SU-DHL-6 (cell line): ENCODE results near the gene CTU2.
A peak's percentile ranks its signal among the peaks of the same experiment; 100 is the strongest.

Source experiments
- H2AFZ ChIP-seq: fragments of 200-600 bp; sonication (generic); 2 replicates; pipeline ENCODE4 v1.6.1; 2014; ENCODE audit warnings: low read depth, mild to moderate bottlenecking, moderate library complexity, mixed read lengths, antibody characterized with exemption, low read length; ENCODE audit not compliant: severe bottlenecking
- H3F3A ChIP-seq: fragments of 200-600 bp; shearing (Covaris generic); 2 replicates; pipeline ENCODE4 v1.6.0; 2016; ENCODE audit warnings: antibody characterized with exemption, mild to moderate bottlenecking; ENCODE audit not compliant: insufficient read depth
- H3K27ac ChIP-seq: fragments of 200-600 bp; sonication (generic); 2 replicates; pipeline ENCODE4 v1.5.1; 2016; ENCODE audit warnings: low read depth, mild to moderate bottlenecking, low read length, moderate library complexity, mixed read lengths
- H3K27me3 ChIP-seq: fragments of 200-600 bp; sonication (generic), shearing (Covaris generic); 2 replicates; pipeline ENCODE4 v1.6.0; 2014; ENCODE audit warnings: mild to moderate bottlenecking, low read length
- H3K36me3 ChIP-seq: fragments of 200-600 bp; sonication (generic); 2 replicates; pipeline ENCODE4 v1.6.1; 2014; ENCODE audit warnings: mild to moderate bottlenecking, low read length, mixed read lengths
- H3K4me2 ChIP-seq: fragments of 300-600, 200-600 bp; shearing (Covaris generic), sonication (generic); 2 replicates; pipeline ENCODE4 v1.6.0; 2014; ENCODE audit warnings: low read length, low read depth, mild to moderate bottlenecking; ENCODE audit not compliant: poor library complexity, severe bottlenecking
- H3K4me3 ChIP-seq: fragments of 200-600 bp; sonication (generic); 2 replicates; pipeline ENCODE4 v1.5.1; 2014; ENCODE audit warnings: antibody characterized with exemption, low read length, mild to moderate bottlenecking, mixed read lengths; ENCODE audit not compliant: insufficient read depth, poor library complexity, severe bottlenecking
- H3K79me2 ChIP-seq: fragments of 200-600 bp; sonication (generic); 2 replicates; pipeline ENCODE4 v1.6.1; 2014; ENCODE audit warnings: mild to moderate bottlenecking, low read length, moderate library complexity; ENCODE audit not compliant: insufficient read depth
- H3K9ac ChIP-seq: fragments of 200-600 bp; sonication (generic); 2 replicates; pipeline ENCODE4 v1.7.0; 2014; ENCODE audit warnings: mild to moderate bottlenecking, low read length
- H3K9me2 ChIP-seq: fragments of 200-600 bp; sonication (generic); replicated peaks from 2 replicates; pipeline ENCODE4 v1.6.1; 2014; ENCODE audit warnings: low read length; ENCODE audit not compliant: insufficient read depth
- H3K9me3 ChIP-seq: fragments of 200-600 bp; sonication (generic); 2 replicates; pipeline ENCODE4 v1.6.1; 2014; ENCODE audit warnings: low read length, mixed read lengths; ENCODE audit not compliant: insufficient read depth
- H4K20me1 ChIP-seq: fragments of 200-600 bp; sonication (generic); 2 replicates; pipeline ENCODE4 v1.6.1; 2014; ENCODE audit warnings: low read depth, mild to moderate bottlenecking, antibody characterized with exemption, low read length, moderate library complexity, mixed read lengths
- EZH2phosphoT487 ChIP-seq: fragments of 200-600 bp; sonication (generic), shearing (Covaris generic); conservative IDR thresholded peaks from 2 replicates; pipeline ENCODE4 v1.6.1; 2018; ENCODE audit warnings: mild to moderate bottlenecking, antibody characterized with exemption, low read length, moderate library complexity, mixed read lengths
- TF ChIP-seq, protein P1 (sequence below): fragments of 200-600 bp; sonication (generic); IDR thresholded peaks from one replicate; pipeline ENCODE4 v1.5.1; 2017; ENCODE audit warnings: antibody characterized with exemption, mild to moderate bottlenecking, low read length, moderate library complexity; ENCODE audit not compliant: insufficient read depth, poor library complexity, severe bottlenecking

Gene CTU2

DNA sequence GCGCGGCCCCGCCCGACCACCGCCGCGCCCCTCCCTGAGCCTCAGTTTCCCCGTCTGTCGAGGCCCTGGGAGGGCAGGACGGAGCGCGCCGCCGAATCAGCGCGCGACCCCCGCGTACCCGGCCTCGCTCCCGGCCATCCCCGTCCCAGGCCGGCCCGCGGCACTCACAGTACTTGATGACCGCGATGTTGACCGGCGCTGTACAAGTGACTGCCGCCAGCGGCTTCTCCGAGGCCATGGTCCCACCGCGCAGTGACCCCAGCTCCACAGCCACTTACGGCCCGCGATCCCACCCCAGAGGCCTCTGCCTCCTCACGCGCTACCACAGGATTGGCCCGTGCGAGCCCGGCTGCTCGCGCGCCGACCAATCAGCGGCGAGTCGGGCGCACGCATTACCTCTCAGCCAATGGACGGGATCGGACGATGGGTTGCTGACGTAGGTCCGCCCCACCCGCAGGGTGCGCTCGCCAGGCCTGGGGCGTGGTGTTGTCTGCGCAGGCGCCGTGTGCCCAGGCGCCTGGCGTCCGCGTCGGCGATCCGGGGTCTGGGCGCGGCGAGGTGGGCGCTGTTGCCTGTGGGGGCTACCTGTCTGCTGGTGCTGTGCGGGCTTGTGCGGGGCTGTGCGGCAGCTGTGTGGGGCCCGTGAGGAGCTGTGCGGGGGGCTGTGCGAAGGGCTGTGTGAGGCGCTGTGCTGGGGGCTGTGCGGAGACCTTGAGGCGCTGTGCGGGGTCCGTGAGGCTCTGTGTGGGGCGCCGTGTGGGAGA lies 43.3 kb upstream of the CTU2 start, which contains the start of gene MVD:
MVD (minus strand) TSS at position 249 of the 764 bp plus-strand sequence; CDS start at position 238, 11 bp downstream.
- no peaks in the 10 kb centered on the region for H3K27me3 ChIP-seq
- H3K9me3 ChIP-seq = no peaks in the 10 kb centered on the region
- H3K9ac ChIP-seq = peak within 1 kb of the TSS; percentile 94
- H3K27ac ChIP-seq = peak within 1 kb of the TSS; percentile 66
- peaks cover 21% of the 10 kb centered on the region for H3F3A ChIP-seq
- TF ChIP-seq, protein P1, sequence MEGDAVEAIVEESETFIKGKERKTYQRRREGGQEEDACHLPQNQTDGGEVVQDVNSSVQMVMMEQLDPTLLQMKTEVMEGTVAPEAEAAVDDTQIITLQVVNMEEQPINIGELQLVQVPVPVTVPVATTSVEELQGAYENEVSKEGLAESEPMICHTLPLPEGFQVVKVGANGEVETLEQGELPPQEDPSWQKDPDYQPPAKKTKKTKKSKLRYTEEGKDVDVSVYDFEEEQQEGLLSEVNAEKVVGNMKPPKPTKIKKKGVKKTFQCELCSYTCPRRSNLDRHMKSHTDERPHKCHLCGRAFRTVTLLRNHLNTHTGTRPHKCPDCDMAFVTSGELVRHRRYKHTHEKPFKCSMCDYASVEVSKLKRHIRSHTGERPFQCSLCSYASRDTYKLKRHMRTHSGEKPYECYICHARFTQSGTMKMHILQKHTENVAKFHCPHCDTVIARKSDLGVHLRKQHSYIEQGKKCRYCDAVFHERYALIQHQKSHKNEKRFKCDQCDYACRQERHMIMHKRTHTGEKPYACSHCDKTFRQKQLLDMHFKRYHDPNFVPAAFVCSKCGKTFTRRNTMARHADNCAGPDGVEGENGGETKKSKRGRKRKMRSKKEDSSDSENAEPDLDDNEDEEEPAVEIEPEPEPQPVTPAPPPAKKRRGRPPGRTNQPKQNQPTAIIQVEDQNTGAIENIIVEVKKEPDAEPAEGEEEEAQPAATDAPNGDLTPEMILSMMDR = no peak
- TF ChIP-seq EZH2phosphoT487 = no peak
- peak within 1 kb of the TSS; percentile 80 for H2AFZ ChIP-seq
- H3K36me3 ChIP-seq = no peaks in the 10 kb centered on the region
- 0 out of 2 replicates have a peak, but pooled peaks cover 2% of the 10 kb centered on the region for H4K20me1 ChIP-seq
- peak within 1 kb of the TSS; percentile 92 for H3K4me2 ChIP-seq
- peak within 1 kb of the TSS; percentile 90 for H3K4me3 ChIP-seq
- no peaks in the 10 kb centered on the region for H3K9me2 ChIP-seq
- H3K79me2 ChIP-seq = peaks cover 36% of the 10 kb centered on the region

DNA sequence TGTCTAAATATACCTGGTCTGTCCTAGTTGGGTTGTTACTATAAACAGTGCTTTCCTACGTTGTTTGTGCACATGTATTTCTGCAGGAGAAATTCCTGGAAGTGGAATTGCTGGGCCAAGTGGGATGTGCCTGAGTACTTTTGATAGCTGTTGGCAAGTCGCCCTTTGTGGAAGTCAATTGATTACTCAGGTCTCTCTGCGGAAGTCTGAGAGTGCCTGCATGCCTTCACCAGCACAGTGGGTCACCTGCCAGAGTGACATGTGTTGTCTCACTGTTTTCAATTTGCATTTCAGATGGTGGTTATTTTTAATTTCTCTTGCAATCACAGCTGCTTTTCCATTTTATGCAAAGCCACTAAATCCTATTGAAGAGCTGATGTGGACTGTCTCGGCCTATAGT lies 41.2 kb upstream of the CTU2 start:
- H3K4me3 ChIP-seq = no peak overlapping the region
- no peak overlapping the region for H3K4me2 ChIP-seq

DNA sequence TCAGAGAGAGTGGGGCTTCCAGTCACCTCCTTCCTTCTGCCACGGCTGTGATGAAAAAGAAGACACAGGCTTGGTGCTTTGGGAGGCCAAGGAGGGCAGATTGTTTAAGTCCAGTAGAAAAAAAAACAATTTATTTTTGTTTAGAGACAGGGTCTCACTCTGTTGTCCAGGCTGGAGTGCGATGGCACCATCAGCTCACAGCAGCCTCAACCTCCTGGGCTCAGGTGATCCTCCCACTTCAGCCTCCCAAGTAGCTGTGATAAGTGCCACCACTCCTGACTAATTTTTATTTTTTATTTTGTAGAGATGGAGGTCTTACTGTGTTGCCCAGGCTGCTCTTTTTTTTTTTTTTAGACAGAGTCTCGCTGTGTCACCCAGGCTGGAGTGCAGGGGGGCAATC lies 40.7 kb upstream of the CTU2 start:
- Histone ChIP-seq H3K27ac (no peak overlapping the region; the same call in 1 of the 2 replicates), H3K9ac (no peak overlapping the region), H3K79me2 (peaks cover 21% of the 10 kb centered on the region)

More for the DNA sequence above, 41.2 kb upstream of the CTU2 start:
- H3K9me2 ChIP-seq = no peaks in the 10 kb centered on the region
- H3K27me3 ChIP-seq = no peaks in the 10 kb centered on the region
- H3K9ac ChIP-seq = no peak overlapping the region
- H4K20me1 ChIP-seq = 0 out of 2 replicates have a peak, but pooled peaks cover 2% of the 10 kb centered on the region
- no peak overlapping the region for H2AFZ ChIP-seq
- peaks cover 21% of the 10 kb centered on the region for H3F3A ChIP-seq
- no peak overlapping the region for H3K27ac ChIP-seq
- H3K9me3 ChIP-seq = no peaks in the 10 kb centered on the region
- no peaks in the 10 kb centered on the region for H3K36me3 ChIP-seq
- H3K79me2 ChIP-seq = peaks cover 23% of the 10 kb centered on the region
- no peak for TF ChIP-seq EZH2phosphoT487
- TF ChIP-seq, protein P1 = no peak

More for the DNA sequence above, 40.7 kb upstream of the CTU2 start:
- H4K20me1 ChIP-seq = 0 out of 2 replicates have a peak, but pooled peaks cover 2% of the 10 kb centered on the region
- H2AFZ ChIP-seq = no peak overlapping the region
- no peak overlapping the region for H3K4me3 ChIP-seq
- no peaks in the 10 kb centered on the region for H3K27me3 ChIP-seq
- no peaks in the 10 kb centered on the region for H3K9me2 ChIP-seq
- no peak overlapping the region for H3K4me2 ChIP-seq
- H3K9me3 ChIP-seq = no peaks in the 10 kb centered on the region
- peaks cover 21% of the 10 kb centered on the region for H3F3A ChIP-seq
- no peak for TF ChIP-seq EZH2phosphoT487
- TF ChIP-seq, protein P1 = no peak
- H3K36me3 ChIP-seq = no peaks in the 10 kb centered on the region
